ENCODE results near the gene UGP2.
A peak's percentile ranks its signal among the peaks of the same experiment; 100 is the strongest.
"Not testable (repeated sequence)": the region's sequence is repeated elsewhere in the genome, so short reads cannot be mapped to it uniquely, and the experiment has no call there.

UGP2 gene

GRCh38 chr2:63841254-63842022 is at the start of gene UGP2:
Gene UGP2, plus strand, starts transcription at chr2:63841896. Its CDS starts 290 bp downstream, at chr2:63842186.
- DNase-seq: peak; percentile 98

- DNase-seq: no peak
These were observed 49.2 kb upstream of the UGP2 start for GRCh38 chr2:63792530-63792929.

- DNase-seq: peak; percentile 60
These were observed 45.3 kb upstream of the UGP2 start for GRCh38 chr2:63796366-63796765.

GRCh38 chr2:63796796-63797195 is 44.9 kb upstream of the UGP2 start:
- DNase-seq: no peak

GRCh38 chr2:63801455-63801854 is 40.2 kb upstream of the UGP2 start:
- DNase-seq: no peak

GRCh38 chr2:63805412-63805811 is 36.3 kb upstream of the UGP2 start:
- no peak for DNase-seq

- DNase-seq: not testable (repeated sequence)
These were observed 33.7 kb upstream of the UGP2 start for GRCh38 chr2:63808036-63808435.

GRCh38 chr2:63808911-63809310 is 32.8 kb upstream of the UGP2 start:
- not testable (repeated sequence) for DNase-seq

GRCh38 chr2:63811063-63811462 is 30.6 kb upstream of the UGP2 start:
- DNase-seq: no peak

GRCh38 chr2:63811870-63812269 is 29.8 kb upstream of the UGP2 start:
- DNase-seq: not testable (repeated sequence)

- DNase-seq: no peak
These were observed 27.6 kb upstream of the UGP2 start for GRCh38 chr2:63814114-63814513.

GRCh38 chr2:63817382-63817781 is 24.3 kb upstream of the UGP2 start:
- DNase-seq: no peak

GRCh38 chr2:63818271-63818670 is 23.4 kb upstream of the UGP2 start:
- DNase-seq: no peak

- no peak for DNase-seq
These were observed 22.4 kb upstream of the UGP2 start for GRCh38 chr2:63819256-63819655.

GRCh38 chr2:63819765-63820717 is 21.7 kb upstream of the UGP2 start:
- no peak for DNase-seq

GRCh38 chr2:63820969-63821368 is 20.7 kb upstream of the UGP2 start:
- DNase-seq: no peak

GRCh38 chr2:63821396-63821795 is 20.3 kb upstream of the UGP2 start:
- DNase-seq: no peak

- DNase-seq: no peak
These were observed 19.2 kb upstream of the UGP2 start for GRCh38 chr2:63822478-63822877.

GRCh38 chr2:63827749-63828148 is 13.9 kb upstream of the UGP2 start:
- peak; percentile 61 for DNase-seq

- DNase-seq: no peak
These were observed 10.5 kb upstream of the UGP2 start for GRCh38 chr2:63831176-63831575.

GRCh38 chr2:63834401-63834800 is 7.3 kb upstream of the UGP2 start:
- DNase-seq: no peak

GRCh38 chr2:63837036-63837594 is 4.6 kb upstream of the UGP2 start:
- no peak for DNase-seq

- no peak for DNase-seq
These were observed 1.5 kb upstream of the UGP2 start for GRCh38 chr2:63840081-63840784.

Measured in hematopoietic multipotent progenitor cell treated with erythropoietin and hydrocortisone succinate and interleukin-3 and kit ligand, for 4 days (in vitro differentiated cells).